GM15510 (cell line): Measurements from ENCODE around the gene PCDHB4.

Source experiments
- POLR2A ChIP-seq: IDR thresholded peaks from 3 replicates; pipeline ENCODE4 v1.6.1; 2011; ENCODE audit warnings: borderline replicate concordance; ENCODE audit not compliant: insufficient read length; ENCODE audit errors: extremely low read depth

Gene PCDHB4

GRCh38 chr5:141150224-141150992, 28.8 kb downstream of the PCDHB4 start:
- TF ChIP-seq POLR2A, result no peak

GRCh38 chr5:141150993-141151325, 29.3 kb downstream of the PCDHB4 start:
- TF ChIP-seq POLR2A, result no peak

- TF ChIP-seq POLR2A, result no peak
Observed at GRCh38 chr5:141155540-141156374, 34.1 kb downstream of the PCDHB4 start.

GRCh38 chr5:141172381-141173204, 51.0 kb downstream of the PCDHB4 start, which contains the start of gene PCDHB7:
Gene PCDHB7 (plus strand): TSS chr5:141172644. CDS start chr5:141172836, 192 bp downstream.
- no peak for TF ChIP-seq POLR2A
